BE2C (cell line): Measurements from ENCODE around the gene FILIP1.

Experiments used
- DNase-seq: peaks from one replicate; pipeline ENCODE4 v3.0.0-alpha.2; 2020
- H3K27me3 ChIP-seq: fragments of 250-450 bp; sonication (Bioruptor Pico); 2 replicates; pipeline ENCODE4 v1.5.1; 2020; ENCODE audit warnings: mild to moderate bottlenecking
- H3K36me3 ChIP-seq: fragments of 250-450 bp; sonication (Bioruptor Pico); 2 replicates; pipeline ENCODE4 v1.5.1; 2020; ENCODE audit warnings: mild to moderate bottlenecking
- H3K4me1 ChIP-seq: fragments of 250-450 bp; sonication (Bioruptor Pico); 2 replicates; pipeline ENCODE4 v1.5.1; 2020
- H3K4me3 ChIP-seq: 2 replicates; pipeline ENCODE4 v1.5.1; 2011; ENCODE audit warnings: low read depth, low read length
- H3K9me3 ChIP-seq: fragments of 250-450 bp; sonication (Bioruptor Pico); 2 replicates; pipeline ENCODE4 v1.5.1; 2020
- CTCF ChIP-seq: IDR thresholded peaks from 2 replicates; pipeline ENCODE4 v1.5.1; 2012; ENCODE audit warnings: mild to moderate bottlenecking, low read depth, low read length

Gene FILIP1

GRCh38 chr6:75409286-75409685 lies 84.3 kb downstream of the FILIP1 start:
- no peaks in the 10 kb centered on the region for H3K27me3 ChIP-seq
- no peaks in the 10 kb centered on the region for H3K9me3 ChIP-seq
- no peaks in the 10 kb centered on the region for H3K4me1 ChIP-seq
- H3K36me3 ChIP-seq, result no peaks in the 10 kb centered on the region
- H3K4me3 ChIP-seq, result no peak overlapping the region
- no peak for TF ChIP-seq CTCF
- DNase-seq, result no peak

GRCh38 chr6:75403563-75404080 lies 90.0 kb downstream of the FILIP1 start:
- Histone ChIP-seq H3K4me3 (no peak overlapping the region), H3K9me3 (no peaks in the 10 kb centered on the region), H3K4me1 (no peaks in the 10 kb centered on the region), H3K36me3 (no peaks in the 10 kb centered on the region), H3K27me3 (no peaks in the 10 kb centered on the region)
- DNase-seq, result no peak
- no peak for TF ChIP-seq CTCF

GRCh38 chr6:75402296-75402695 lies 91.3 kb downstream of the FILIP1 start:
- no peaks in the 10 kb centered on the region for H3K4me1 ChIP-seq

GRCh38 chr6:75397656-75398465 lies 95.7 kb downstream of the FILIP1 start:
- no peak for DNase-seq
- Histone ChIP-seq H3K4me1 (no peaks in the 10 kb centered on the region), H3K36me3 (no peaks in the 10 kb centered on the region), H3K4me3 (no peak overlapping the region), H3K9me3 (no peaks in the 10 kb centered on the region), H3K27me3 (no peaks in the 10 kb centered on the region)
- no peak for TF ChIP-seq CTCF

More at GRCh38 chr6:75402296-75402695, 91.3 kb downstream of the FILIP1 start:
- Histone ChIP-seq H3K9me3 (no peaks in the 10 kb centered on the region), H3K27me3 (no peaks in the 10 kb centered on the region), H3K36me3 (no peaks in the 10 kb centered on the region), H3K4me3 (no peak overlapping the region)
- TF ChIP-seq CTCF, result no peak
- no peak for DNase-seq

- TF ChIP-seq CTCF, result no peak
- no peak for DNase-seq
Measured at GRCh38 chr6:75397171-75397570, 96.4 kb downstream of the FILIP1 start.

GRCh38 chr6:75396005-75396800 lies 97.4 kb downstream of the FILIP1 start:
- no peaks in the 10 kb centered on the region for H3K27me3 ChIP-seq
- no peak for TF ChIP-seq CTCF
- H3K4me1 ChIP-seq, result no peaks in the 10 kb centered on the region

More at GRCh38 chr6:75397171-75397570, 96.4 kb downstream of the FILIP1 start:
- Histone ChIP-seq H3K9me3 (no peaks in the 10 kb centered on the region), H3K4me1 (no peaks in the 10 kb centered on the region), H3K4me3 (no peak overlapping the region), H3K36me3 (no peaks in the 10 kb centered on the region), H3K27me3 (no peaks in the 10 kb centered on the region)

More at GRCh38 chr6:75396005-75396800, 97.4 kb downstream of the FILIP1 start:
- no peak overlapping the region for H3K4me3 ChIP-seq
- DNase-seq, result no peak
- H3K36me3 ChIP-seq, result no peaks in the 10 kb centered on the region
- H3K9me3 ChIP-seq, result no peaks in the 10 kb centered on the region
